OCI-M2 (cell line): ENCODE data around the gene ZNF415.
"Not testable (repeated sequence)": the region's sequence is repeated elsewhere in the genome, so short reads cannot be mapped to it uniquely, and the experiment has no call there.

Experiments used
- DNase-seq: peaks from one replicate; lab custom pipeline; 2025; ENCODE audit not compliant: unreplicated experiment; lab: John Stamatoyannopoulos, UW

Gene ZNF415

GRCh38 chr19:53132141-53132991, at the start of gene ZNF415:
Gene ZNF415 (minus strand): TSS chr19:53132910. CDS start chr19:53122676, 10,234 bp downstream.
- DNase-seq, result no peak

GRCh38 chr19:53182202-53182601, 49.5 kb upstream of the ZNF415 start:
- no peak for DNase-seq

- DNase-seq, result no peak
These were observed 45.3 kb upstream of the ZNF415 start for GRCh38 chr19:53177986-53178385.

DNA sequence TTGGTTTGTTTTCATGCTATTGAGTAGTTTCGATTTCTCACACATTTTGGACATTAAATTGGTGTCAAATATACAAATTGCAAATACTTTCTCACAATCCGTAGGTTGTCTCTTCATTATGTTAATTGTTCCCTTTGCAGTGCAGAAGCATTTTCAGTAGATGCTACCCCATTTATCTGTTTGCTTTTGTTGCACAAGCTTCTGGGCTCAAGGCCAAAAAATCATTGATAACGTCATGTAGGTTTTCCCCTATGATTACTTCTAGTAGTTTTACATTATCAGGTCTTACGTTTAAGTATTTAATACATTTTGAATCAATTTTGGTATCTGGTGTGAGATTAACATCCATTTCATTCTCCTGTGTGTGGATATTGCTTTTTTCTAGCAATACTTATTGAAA, 40.2 kb upstream of the ZNF415 start:
- DNase-seq, result no peak

- no peak for DNase-seq
These were observed 33.0 kb upstream of the ZNF415 start for GRCh38 chr19:53165691-53166091.

GRCh38 chr19:53161123-53161522, 28.4 kb upstream of the ZNF415 start:
- DNase-seq, result no peak

GRCh38 chr19:53160350-53160749, 27.6 kb upstream of the ZNF415 start:
- DNase-seq, result no peak

GRCh38 chr19:53158119-53158656, 25.5 kb upstream of the ZNF415 start:
- no peak for DNase-seq

- DNase-seq, result no peak
These were observed 24.9 kb upstream of the ZNF415 start for GRCh38 chr19:53157626-53158025.

GRCh38 chr19:53156850-53157249, 24.1 kb upstream of the ZNF415 start:
- no peak for DNase-seq

GRCh38 chr19:53147645-53148044, 14.9 kb upstream of the ZNF415 start:
- DNase-seq, result no peak

DNA sequence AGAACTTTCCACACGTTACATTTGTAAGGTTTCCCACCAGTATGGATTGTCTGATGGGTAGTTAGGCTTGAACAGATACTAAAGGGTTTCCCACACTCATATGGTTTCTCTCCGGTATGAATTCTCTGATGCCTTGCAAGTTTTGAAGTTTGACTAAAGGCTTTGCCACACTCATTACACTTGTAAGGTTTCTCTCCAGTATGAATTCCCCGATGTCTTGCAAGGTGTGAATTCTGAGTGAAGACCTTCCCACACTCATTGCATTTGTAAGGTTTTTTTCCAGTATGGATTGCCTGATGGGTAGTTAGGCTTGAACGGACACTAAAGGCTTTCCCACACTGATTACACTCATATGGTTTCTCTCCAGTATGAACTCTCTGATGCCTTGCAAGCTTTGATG, 7.6 kb upstream of the ZNF415 start:
- DNase-seq, result no peak

- no peak for DNase-seq
These were observed 3.7 kb upstream of the ZNF415 start for GRCh38 chr19:53136432-53136831.

DNA sequence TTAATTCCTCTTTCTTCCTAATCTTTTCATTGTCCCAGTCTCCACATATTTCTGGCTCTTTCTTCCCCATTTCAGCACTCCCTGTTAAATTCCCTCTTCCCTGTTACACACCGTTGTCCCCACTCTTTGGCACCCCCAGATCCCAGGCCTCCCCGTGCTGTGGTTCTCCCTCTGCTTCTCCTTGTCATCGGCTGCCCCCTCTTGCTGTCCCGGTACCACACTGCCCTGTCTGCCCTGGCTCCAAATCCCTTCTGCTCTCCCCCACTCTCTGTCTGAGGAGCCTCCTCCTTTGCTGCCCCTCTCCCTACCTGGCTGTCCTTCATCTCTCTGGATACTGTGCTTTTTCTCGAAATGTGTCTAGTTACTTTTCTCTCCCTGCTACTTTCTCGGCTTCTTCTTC, 983 bp downstream of the ZNF415 start:
- DNase-seq, result no peak

- DNase-seq, result no peak
These were observed 1.6 kb downstream of the ZNF415 start for GRCh38 chr19:53131085-53131590.

DNA sequence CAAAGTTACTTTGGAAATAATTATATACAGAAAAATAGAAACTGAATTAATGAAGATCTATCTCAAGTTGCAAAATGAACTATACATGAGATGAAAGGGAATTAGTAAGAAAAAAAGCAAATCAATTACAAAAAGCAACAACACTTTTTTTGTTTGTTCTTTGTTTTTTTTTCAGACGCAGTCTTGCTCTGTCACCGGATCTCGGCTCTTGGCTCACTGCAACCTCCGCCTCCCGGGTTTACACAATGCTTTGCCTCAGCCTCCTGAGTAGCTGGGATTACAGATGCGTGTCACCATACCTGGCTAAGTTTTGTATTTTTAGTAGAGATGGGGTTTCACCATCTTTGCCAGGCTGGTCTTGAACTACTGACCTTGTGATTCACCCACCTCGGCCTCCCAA, 2.2 kb downstream of the ZNF415 start:
- no peak for DNase-seq

DNA sequence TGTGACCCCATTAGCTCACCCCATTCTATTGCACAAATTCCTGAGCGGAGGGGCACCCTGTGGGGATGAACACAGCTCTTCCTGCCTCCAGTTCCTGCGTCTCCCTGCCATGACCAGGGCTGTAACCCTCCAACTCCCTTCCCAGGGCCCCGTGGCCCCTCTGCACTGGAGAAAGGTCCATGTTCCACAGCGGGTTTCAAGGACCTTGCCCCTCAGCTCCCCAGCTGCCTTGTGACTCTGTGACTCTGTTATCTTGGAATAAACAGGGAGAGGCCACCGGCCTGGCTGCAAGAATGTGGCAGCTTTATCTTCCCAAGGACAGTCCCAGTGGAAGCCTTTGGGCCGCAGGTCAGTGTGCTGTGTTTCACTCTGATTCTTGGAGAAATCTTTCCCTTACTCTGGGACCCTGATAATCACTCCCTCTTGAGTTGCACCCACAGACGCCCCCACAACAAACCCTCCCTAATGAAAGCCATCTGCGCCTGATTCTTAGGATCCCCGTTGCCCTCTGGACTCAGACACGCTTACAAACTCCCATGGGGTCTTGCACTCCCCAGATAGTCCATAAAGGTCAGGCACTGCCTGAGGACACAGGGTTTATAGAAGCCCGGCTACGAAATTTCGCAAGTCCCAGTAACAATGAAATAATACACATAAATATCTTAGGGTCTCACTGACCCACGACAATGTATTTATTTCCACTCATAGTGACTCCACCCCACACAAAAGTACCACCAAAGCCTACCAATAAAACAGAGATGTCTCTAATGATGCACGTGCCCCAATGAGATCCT, 5.8 kb downstream of the ZNF415 start:
- not testable (repeated sequence) for DNase-seq

DNA sequence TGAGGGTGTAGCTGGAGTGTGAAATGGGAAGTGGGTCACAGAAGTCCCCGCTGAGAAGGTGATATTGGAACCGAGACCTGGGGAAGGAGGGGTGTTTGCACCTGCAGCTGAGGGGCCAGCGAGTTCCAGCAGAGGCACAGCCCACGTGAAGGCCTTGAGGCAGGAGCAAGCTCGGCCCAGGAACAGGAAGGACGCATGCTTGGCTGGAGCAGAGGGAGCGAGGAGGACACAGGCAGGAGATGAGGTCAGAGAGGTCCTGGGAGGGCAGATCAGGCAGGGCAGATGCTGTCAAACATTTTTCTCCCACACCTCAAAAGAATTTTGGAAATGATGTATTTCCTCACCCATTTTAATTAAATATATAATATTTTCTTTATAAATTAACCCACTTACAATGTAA, 9.3 kb downstream of the ZNF415 start:
- no peak for DNase-seq

- no peak for DNase-seq
These were observed 20.4 kb downstream of the ZNF415 start for GRCh38 chr19:53112286-53112685.

GRCh38 chr19:53109527-53109926, 23.2 kb downstream of the ZNF415 start:
- DNase-seq, result no peak
